HG03457 (cell line): ENCODE measurements around the gene CDC42EP5.
A peak's percentile ranks its signal among the peaks of the same experiment; 100 is the strongest.
"Not testable (repeated sequence)": the region's sequence is repeated elsewhere in the genome, so short reads cannot be mapped to it uniquely, and the experiment has no call there.

Experiments
- ATAC-seq: cut with Tn5 transposase; IDR thresholded peaks from one replicate; pipeline ENCODE4 v1.9.1; 2021; ENCODE audit warnings: moderate number of reproducible peaks; ENCODE audit not compliant: unreplicated experiment

CDC42EP5 gene

DNA sequence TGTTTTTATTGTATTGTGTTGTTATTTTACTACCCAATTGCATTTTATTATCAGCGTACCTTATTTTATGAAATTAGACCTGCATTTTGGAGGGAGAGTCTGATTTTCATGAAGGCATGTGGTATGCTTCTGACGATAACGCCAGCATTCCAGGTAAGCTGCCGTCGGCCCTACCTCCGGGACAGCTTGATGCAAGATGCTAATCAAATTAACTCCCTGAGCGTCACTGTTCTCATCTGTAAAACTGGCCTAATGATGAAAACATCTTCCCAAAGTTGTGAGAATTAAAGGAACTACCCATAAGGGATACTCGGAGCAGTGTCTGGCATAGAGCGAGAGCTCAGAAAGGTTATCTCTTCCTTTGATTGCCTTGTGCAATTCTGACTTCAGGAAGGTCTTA, 16.7 kb upstream of the CDC42EP5 start:
- no peak for ATAC-seq

DNA sequence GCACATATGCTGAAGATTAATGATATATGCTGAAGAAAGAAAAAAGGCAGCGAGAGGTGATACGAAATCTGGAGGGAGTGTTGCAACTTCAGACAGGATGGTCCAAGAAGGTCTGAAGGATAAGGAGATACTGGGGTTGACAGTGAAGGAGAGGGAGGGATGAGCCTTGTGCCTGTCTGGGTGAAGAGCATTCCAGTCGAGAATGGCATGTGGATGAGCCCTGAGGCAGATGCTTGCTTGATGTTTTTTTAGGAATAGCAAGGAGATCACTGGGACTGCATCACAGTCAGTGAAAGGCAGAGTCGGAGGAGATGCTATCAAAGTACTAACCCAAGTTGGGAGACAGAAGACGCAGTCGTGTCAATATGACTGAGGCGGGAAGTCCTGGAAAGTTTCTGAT, 16.2 kb upstream of the CDC42EP5 start:
- ATAC-seq, result no peak

DNA sequence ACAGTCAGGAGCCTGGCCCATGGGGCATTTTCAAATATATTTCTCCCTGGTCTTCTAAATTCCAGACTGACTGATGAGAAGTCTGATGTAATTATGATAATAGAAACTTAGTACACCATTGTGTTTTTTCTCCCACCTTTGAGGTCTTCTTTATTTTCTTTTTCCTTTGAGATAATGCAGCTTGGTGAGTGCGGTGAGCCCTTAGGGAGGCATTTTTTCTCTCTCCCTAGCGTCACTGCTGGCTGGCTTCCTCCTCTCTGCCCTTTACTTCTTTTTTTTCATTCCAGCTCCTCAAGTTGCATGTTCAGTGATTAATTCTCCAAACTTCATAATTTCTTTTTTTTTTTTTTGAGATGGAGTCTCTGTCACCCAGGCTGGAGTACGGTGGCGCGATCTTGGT, 12.8 kb upstream of the CDC42EP5 start:
- ATAC-seq, result no peak

DNA sequence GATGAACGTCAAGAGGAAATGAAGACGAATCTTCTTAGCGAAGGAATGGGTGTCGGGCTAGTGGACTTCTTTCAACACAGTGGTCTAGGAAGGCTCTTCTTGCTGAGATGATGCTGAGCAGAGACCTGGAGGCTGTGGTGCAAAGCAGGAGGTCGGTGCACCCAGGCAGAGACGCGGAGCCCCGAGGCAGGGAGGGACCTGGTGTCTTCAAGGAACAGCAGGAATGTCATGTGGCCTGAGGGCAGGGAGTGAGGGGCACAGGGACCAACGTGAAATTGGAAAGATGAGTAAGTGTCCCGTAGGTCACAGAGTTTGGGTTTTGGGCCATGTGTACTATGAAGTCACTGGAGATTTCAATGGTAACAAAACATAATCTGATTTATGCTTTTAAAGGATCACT, 11.4 kb upstream of the CDC42EP5 start:
- ATAC-seq, result no peak

DNA sequence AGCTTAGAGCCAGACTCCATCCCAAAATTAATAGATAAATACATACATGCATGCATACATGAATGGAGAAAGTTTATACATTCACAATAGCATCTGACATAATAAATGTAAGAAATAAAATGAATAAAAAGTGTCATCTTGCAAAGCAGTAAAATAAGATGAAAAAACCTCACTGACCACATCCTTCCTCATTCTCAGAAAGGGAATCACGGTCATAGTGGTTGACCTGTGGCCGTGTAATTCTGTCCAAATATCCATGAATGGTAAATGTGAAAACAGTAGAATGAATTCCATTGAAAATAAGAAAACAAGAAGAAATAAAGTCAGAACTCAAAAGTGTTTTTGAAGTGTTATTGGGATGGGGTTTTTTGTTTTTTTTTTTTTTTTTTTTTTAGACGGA, 9.8 kb upstream of the CDC42EP5 start:
- ATAC-seq, result no peak

DNA sequence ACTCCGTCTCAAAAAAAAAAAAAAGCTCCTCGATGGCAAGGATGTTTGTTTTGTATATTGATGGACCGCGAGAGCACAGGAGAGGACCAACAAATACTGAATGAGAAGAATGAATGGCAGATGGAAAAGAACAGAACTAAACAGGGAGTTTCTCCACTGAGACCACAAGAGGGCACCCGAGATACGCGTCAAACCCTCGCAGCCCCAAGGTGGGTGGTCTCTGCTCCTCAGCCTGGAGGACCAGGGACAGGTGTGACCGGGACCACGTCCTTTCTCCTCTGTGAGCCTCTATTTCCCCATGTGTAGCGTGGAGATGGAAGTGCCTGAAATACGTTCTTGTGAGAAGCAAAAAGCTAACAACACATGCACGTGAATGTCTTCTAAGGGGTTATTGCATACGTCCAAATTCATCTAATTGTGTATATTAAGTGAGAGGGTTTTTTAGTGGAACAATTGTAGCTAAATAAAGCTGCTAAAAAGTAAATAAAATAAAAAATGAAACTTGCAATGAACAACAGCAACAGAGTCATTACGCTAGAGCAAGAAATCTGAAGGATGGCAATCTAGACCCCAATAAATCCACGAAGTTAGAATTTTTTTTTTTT, 8.3 kb upstream of the CDC42EP5 start:
- ATAC-seq, result no peak

DNA sequence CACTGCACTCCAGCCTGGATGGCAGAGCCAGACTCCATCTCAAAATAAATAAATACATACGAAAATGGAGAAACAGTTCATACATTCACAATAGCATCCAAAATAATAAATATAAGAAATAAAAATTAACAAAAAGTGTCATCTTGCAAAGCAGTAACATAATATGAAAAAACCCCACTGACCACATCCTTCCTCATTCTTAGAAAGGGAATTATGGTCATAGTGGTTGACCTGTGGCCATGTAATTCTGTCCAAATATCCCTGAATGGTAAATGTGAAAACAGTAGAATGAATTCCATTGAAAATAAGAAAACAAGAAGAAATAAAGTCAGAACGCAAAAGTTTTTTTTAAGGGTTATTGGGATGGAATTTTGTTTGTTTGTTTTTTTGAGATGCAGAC, 7.0 kb upstream of the CDC42EP5 start:
- no peak for ATAC-seq

DNA sequence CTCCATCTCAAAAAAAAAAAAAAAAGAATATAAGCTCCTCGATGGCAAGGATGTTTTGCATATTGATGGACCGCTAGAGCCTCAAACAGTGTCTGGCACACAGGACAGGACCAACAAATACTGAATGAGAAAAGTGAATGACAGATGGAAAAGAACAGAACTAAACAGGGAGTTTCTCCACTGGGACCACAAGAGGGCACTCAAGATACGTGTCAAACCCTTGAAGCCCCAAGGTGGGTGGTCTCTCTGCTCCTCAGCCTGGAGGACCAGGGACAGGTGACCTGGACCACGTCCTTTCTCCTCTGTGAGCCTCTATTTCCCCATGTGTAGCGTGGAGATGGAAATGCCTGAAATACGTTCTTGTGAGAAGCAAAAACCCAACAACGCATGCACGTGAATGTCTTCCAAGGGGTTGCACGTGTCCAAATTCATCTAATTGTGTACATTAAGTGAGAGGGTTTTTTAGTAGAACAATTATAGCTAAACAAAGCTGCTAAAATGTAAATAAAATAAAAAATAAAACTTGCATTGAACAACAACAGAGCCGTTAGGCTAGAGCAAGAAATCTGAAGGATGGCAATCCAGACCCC, 5.7 kb upstream of the CDC42EP5 start:
- ATAC-seq, result no peak

DNA sequence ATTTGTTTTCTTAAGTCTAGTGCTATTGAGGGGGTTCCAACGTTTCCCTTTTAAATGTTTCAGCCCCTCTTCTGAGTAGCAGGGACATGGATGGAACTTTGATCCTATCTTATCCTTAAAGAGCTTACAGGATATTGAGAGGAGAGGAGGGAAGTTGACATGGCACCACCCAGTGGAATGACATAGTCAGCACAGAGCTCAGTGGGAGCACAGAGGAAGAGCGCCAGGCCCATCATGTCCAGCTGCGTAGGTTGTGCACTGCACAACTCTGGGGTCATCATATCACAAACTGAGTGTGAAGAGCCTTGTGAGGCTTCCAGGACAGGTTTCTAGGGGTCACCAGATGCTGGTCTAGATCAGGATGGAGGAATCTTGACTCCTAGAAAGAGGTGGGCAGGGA, 4.6 kb upstream of the CDC42EP5 start:
- ATAC-seq, result no peak

DNA sequence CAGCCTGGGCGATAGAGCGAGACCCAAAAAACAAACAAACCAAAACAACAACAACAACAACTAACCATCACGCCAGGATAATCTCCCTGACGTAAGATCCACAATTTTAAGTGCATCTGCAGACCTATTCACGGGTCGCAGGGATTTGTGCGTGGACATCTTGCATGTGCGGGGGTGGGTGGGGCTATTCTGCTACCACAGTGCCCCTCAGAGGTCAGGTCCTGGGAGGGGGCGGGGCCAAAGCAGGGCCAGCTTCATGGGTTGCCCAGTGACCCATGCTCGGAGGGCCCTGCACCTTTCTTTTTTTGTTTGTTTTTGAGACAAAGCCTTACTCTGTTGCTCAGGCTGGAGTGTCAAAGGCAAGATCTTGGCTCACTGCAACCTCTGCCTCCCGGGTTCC, 2.6 kb upstream of the CDC42EP5 start:
- ATAC-seq, result no peak

DNA sequence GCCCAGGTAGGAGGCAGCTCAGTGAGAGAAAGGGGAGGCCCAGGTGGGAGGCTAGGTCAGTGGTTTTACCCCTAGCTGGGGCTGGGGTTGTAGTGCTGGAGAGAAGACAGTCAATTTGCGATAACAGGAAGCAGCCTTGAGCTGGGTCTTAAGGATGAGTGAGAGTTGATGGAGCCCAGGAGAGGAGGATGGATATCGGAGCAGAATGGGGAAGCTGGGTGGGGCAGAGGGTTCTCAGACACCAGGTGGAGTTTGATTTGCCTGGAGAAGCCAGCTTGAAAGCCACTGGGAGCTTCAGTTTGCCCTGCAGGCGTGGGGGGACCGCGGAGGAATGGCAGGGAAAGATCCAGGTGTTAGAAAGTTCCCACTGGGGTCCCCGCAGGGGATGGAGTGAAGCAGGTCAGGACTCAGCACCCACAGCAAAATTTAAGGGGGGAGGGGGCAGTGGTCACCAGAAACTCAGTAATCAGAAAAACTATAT, 836 bp upstream of the CDC42EP5 start:
- no peak for ATAC-seq

DNA sequence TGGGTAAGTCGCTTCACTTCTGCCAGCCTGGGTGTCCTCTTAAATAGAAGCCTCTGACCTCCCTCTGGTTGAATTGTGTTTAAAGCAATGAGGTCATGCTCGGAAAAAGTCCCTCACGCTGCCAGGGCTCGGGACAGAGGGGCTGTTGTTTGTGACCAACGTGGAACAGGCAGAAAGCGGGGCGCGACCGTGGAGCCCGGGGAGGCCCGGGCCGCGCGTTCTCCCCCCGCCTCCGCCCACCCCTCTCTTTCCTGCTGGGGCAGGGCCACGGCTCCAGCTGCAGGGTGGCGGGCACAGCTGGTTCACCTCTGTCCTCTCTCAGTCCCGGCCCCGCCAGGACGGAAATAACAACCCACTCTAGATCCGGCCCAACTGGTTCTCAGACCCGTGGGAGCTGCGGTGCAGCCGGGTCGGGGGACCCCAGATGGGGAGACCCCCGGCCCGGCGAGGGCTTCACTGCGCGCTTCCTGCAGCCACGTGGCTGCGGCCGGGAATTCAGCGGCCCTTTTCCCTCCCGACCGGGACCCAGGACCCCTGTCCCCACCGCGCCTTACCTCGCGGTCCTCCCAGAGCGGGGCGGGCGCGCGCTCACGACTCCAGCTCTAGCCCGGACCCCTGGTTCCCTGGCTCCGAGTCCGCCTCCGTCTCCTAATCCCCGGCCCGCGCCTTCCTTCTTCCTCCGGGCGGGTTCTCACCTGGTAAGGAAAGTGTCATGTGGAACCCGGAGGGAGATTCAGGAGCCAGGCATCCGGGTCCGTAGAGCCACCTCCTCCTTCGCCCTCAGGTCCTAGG, 1.9 kb downstream of the CDC42EP5 start:
- ATAC-seq, result no peak

DNA sequence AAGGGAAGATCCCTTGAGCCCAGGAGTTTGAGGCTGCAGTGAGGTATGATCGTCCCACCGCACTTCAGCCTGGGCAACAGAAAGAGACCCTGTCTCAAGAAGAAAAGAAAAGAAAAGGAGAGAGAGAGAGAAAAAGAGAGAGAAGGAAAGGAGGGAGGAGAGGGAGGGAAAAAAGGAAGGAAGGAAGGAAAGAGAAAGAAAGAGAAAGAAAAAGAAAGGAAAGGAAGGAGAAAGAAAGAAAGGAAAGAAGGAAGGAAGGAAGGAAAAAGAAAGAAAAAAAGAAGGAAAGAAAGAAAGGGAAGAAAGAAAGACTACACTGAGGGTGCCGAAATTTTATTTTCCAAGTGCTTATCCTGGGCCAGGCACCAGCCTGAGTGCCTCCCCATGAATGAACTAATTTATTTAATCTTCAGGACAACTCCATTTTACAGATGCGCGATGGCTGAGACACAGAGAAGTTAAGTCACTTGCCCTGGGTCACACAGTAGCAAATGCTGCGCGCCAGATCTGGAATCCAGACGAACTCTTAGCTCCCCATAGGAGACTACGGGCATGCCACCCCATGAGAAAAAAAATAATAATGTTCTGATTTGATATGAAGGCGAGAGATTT, 2.7 kb downstream of the CDC42EP5 start:
- no peak for ATAC-seq

DNA sequence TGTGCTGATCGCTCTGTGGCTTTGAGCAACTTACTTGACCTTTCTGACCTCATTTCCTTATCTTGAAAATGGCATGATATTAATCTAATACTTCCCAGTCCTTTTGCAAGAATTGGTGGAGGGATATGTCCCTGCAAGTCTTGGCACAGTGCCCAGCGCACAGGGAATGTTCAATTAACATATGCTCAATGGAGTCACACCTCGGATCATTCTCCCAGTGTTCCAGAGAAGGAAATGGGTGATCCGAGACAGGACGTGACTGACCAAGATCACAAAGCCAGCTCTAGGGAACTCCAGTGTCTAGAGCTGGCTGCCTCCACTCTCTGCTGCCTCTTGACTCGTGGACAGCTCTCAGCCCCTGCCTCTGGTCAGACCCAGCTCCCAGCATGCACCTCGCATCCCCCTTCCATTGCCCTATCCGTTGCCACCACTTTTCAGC, 3.6 kb downstream of the CDC42EP5 start:
- ATAC-seq, result no peak

DNA sequence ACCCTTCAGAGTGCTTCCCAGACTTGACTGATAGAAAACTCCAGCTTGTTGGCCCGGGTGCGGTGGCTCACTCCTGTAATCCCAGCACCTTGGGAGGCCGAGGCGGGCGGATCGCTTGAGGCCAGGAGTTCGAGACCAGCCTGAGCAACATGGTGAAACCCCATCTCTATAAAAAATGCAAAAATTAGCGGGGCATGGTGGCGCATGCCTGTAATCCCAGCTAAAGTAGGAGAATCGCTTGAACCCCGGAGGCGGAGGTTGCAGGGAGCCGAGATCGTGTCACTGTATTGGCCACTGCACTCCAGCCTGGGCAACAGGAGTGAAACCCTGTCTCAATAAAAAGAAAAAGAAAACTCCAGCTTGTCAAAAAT, 7.0 kb downstream of the CDC42EP5 start:
- not testable (repeated sequence) for ATAC-seq

DNA sequence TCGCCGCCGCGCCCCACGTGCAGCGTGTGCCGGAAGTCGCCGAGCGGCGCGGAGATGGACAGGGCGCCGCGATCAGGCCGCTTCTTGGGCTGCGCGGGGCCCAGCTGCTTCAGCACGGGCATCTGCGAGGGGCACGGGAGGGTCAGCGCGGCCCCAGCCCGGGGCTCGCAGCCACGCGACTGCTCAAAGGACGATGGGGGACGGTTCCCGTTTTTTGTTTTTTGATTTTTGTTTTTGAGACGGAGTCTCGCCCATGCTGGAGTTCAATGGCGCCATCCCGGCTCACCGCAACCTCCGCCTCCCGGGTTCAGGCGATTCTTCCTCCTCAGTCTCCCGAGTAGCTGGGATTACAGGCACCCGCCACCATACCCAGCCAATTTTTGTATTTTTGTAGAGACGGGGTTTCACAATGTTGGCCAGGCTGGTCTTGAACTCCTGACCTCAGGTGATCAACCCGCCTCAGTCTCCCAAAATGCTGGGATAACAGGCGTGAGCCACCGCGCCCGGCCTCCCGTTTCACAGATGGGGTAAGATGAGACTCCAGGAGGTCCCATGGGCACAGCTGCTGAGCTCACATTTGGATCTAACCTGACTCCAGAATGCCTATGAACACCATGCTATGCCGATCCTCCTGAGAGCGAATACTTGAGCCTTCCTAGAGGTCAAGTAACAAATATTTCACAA, 7.5 kb downstream of the CDC42EP5 start:
- ATAC-seq, result no peak

DNA sequence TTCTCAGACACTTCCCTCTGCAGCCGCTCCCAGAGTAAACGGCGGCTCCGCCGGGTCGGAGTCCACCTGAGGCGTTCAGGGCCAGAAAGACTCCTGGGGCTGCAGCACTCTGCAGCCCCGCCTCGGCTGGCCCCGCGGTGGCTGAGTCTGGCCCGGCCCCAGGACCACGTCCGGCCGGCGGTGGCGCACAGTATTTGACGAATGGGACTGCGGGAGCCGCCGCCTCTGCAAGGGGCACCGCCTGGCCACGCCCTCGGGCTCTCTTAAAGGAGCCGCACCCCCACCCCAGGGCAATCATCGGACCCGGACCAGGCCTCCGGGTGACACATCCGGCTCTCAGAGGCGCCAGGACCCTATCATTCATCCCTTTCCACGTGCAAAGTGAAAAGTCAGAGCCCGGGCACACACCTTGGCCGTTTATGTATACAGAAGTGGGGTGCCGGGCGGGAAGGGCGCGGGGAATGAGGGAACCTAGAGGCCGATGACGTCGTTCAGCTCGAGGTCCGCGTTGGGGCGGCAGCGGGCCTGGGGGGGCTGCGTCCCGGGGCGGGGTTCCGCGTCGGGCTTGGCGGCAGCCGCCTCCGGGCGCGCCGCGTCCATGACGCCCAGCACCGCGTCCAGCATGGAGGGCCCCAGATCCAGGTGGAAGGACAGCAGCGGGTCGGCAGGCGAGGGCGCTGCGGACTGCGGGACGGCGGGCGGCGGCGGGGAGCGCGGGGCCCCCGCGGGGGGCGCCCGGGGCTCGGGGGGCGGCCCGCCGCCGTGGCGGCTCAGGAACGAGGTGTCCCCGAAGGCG, 8.3 kb downstream of the CDC42EP5 start:
- ATAC-seq, result peak; percentile 33

DNA sequence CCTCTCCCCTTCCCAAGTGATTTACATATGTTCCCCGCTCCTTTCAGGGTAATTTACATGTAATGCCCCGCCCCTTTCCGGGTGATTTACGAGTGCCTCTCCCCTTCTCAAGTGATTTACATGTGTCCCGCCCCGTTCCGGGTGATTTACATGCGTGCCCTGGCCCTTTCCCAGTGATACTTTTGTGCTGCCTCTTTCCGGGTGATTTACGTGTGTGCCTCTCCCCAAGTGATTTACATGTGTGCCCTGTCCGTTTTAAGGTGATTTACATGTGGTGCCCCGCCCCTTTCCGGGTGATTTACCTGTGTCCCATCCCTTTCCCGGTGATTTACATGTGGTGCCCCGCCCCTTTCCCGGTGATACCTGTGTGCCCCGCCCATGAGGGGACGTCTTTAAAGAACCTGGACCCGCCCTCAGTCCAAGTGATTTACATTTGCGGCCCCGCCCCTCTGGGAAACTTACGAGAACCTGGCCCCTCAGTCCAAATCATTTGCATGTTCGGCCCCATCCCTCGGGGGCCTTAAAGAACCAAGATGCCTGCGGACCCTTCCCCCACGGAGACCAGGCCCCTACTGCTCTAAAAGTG, 9.0 kb downstream of the CDC42EP5 start:
- ATAC-seq, result peak; percentile 30

DNA sequence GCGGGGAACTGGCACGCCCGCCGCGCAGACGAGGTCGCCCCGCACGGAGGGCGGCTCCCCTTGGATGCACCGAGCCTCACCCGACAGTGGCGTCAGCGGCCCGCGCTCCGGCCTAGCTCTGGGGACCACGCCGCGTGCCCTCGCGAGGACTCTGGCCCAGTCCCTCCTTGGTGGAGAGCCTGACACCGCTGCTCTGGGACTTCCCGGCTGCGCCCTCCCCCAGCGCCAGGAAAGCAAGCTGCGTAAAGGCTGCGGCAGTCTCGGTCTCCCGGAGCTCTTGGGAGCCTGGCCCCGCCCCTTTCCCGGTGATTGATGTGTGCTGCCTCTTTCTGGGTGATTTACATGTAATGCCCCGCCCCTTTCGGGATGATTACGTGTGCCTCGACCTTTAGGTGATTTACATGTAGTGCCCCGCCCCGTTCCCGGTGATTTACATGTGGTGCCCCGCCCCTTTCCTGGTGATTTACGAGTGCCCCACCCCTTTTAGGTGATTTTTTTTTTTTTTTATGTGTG, 9.5 kb downstream of the CDC42EP5 start, which contains the start of gene LENG9:
TSS of gene LENG9 (minus strand) at position 248 of the 513 bp plus-strand sequence. CDS start 252 bp downstream, outside the sequence.
- peak; percentile 43 for ATAC-seq
